HT-29 (cell line): Measurements from ENCODE around the gene BRI3. TPM values are rescaled to one million over a fixed set of nuclear protein-coding genes. Genes with fewer than 3 reads are reported as not detected.
A peak's percentile ranks its signal among the peaks of the same experiment; 100 is the strongest.
"Not testable (repeated sequence)": the region's sequence is repeated elsewhere in the genome, so short reads cannot be mapped to it uniquely, and the experiment has no call there.

Source experiments
- DNase-seq: peaks from one replicate; pipeline ENCODE4 v3.0.0-alpha.2; 2015; ENCODE audit warnings: low spot score
- total RNA-seq: library from RNA; depleted of rRNA; stranded (reverse); fragments of >200 nt; shearing (Covaris generic); gene quantifications from 2 replicates; pipeline ENCODE4 v1.2.3, GENCODE V29; 2014

Gene BRI3
- total RNA-seq, 1 experiment from 2014 or later, result 239 TPM

DNA sequence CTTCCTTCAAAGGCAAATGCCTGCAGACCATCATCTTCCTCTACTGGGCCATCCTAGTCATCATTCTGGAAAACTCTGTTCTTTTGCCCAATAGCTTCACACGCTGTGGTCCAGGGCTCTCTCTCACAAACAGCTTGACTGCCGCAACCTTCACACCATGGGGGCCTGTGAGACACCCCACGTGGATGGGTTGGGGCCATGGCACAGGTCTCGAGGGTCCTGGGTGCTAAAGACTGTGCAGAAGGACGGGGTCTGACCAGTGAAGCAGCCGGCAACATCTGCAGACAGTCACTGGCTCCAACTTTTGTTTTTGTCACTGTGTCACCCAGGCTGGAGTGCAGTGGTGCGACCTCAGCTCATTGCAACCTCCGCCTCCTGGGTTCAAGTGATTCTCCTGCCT, 28.1 kb downstream of the BRI3 start:
- DNase-seq, result no peak

DNA sequence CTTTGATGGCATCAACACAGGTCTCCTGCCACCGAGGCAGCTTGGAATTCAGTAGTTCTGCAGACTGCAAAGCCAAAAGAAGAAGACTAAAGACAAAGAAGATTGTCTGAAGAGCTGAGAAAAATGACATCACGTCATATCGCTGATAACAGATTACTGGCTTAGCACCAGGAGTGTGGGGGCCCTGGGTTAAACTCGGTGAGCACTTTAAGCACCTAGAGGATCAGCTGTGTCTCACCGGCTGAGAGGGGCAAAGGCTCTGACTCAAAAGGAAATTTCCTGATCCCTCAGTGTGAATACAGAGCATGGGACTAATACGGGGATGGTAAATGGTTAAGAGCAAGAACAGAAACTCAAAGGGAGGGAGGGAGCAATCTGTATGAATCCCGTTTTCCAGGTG, 30.7 kb downstream of the BRI3 start:
- DNase-seq, result no peak

DNA sequence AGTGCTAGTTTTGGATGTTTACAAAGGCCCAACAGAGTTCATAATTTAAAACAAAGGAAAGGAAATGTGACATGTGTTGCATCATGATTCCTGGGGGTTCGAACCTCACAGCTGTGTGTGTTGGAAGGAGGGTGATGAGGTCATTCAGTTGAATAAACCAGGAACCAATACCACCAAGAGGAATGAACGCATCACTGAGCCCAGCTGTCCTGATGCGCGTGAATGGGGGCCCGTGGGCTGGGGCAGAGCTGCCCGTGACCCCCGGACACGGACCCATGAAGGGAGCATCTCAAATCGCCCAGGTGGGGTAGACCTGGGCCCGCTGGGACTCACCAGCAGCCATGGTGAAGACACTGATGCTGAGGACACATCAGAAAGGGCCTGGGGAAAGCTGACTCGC, 33.0 kb downstream of the BRI3 start:
- no peak for DNase-seq

DNA sequence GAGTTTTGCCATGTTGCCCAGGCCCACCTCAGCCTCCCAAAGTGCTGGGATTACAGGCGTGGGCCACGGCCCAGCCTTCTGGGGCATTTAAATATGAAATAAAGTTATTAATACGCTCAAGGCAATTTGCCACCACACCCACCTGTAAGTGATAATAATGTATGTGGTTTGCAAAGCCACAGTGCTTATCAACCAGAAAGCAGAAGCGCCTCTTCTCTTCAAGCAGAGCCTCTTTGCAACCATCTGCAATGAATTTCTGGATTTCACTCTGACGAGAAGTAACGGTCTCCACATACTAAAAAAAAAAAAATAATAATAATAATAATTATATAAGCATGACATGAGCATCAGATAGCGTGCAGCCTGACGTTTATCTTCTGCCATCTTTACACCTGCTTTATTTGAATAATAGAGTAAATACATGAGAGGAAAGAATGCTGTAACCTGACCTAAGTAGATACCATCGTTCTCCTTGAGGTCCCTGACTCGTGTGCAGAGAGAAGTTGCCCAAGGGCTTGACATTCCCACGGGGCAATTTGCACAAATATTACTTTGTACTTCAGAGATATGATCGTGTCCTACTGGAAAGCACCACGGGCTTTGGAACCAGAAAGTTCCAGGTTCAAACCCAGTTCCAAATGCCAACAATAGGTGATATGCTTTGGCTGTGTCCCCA, 34.0 kb downstream of the BRI3 start:
- no peak for DNase-seq

GRCh38 chr7:98315994-98316527, 34.6 kb downstream of the BRI3 start:
- DNase-seq, result not testable (repeated sequence)

DNA sequence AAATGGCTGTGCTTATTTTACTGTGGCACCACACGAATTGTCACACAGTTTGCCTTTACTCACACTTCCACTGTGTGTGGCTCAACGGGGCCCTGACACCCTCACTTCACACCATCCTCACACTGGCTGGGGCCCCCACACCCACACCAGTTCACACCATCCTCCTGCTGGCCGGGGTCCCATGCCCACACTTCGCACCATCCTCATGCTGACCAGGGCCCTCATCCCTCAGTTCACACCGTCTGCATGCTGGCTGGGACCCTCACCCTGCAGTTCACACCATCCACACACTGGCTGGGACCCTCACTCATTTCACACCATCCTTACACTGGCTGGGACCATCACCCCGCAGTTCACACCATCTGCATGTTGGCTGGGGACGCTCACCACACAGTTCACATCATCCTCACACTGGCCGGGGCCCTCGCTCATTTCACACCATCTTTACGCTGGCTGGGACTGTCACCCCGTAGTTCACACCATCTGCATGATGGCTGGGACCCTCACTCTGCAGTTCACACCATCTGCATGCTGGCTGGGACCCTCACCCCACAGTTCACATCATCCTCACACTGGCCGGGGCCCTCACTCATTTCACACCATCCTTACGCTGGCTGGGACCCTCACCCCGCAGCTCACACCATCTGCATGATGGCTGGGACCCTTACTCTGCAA, 36.0 kb downstream of the BRI3 start:
- DNase-seq, result no peak

GRCh38 chr7:98319176-98319575, 37.7 kb downstream of the BRI3 start:
- DNase-seq, result no peak

DNA sequence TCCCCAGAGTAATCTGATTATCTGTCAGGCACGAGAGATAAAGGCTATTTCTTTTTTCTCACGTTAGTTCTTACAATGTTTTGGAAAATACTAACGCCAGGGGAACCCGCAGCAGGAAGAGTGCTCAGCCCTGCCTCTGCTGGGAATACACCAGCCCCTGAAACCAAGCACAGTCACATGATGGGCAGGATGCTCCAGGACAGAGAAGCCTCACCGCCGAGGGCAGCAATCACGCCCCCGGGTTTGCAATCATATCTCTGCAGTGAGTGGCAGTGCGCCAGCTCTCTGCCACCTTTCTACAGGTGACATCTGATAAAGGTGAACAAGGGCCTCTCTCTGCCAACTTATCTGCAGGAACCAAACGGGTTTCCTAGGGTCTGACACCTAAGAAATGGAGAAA, 39.8 kb downstream of the BRI3 start:
- no peak for DNase-seq

GRCh38 chr7:98322331-98323270, 41.1 kb downstream of the BRI3 start:
- DNase-seq, result peak; percentile 46

- DNase-seq, result no peak
These were observed 42.3 kb downstream of the BRI3 start for GRCh38 chr7:98323597-98324322.

DNA sequence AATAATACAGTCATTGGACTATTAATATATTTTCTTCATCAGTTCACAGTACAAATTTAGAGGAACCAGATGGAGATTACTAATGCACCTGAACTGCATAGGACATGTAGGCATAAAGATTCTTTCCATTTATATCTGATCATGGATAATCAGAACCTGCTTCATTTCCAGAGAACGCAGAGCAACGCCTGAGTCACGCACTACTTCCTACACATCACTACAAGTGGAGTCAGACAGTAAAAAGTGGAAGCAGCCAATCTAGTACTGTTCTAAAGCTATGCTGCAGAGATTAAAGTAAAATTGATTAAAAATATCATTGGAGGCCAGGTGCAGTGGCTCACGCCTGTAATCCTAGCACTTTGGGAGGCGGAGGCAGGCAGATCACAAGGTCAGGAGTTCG, 43.3 kb downstream of the BRI3 start:
- no peak for DNase-seq

DNA sequence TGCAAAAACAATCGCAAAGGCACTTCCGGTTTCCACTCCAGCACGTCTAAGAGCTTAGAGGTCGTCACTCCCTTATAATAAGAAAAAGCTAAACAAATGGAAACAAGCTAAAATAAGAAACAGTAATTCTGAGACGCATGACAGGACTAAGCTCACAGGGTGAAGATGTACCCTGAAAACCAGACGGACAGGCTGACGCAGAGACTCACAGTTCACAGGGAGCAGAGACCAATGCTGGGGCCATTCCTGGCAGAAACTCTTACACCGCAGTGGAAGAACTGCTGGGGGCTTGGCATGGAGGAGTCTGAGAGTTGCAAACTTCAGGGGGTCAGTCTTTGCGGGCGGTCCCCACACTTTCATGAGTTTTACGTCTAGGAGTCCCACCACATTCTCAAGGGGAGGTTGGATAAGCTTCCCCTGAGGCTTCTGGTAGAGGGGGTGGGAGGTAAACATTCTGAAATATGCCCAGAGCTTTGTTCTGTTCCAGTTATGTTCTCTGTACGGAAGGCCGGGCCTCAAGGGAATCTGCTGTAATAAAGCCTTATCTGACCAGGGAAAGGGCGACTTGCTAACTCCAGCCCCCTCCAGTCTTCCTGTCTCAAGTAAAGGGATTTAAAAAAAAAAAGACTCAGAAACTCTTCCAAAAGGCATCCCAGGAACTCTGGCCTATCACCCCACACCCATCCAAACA, 47.8 kb downstream of the BRI3 start:
- DNase-seq, result no peak

GRCh38 chr7:98329791-98330373, 48.4 kb downstream of the BRI3 start:
- DNase-seq, result no peak

DNA sequence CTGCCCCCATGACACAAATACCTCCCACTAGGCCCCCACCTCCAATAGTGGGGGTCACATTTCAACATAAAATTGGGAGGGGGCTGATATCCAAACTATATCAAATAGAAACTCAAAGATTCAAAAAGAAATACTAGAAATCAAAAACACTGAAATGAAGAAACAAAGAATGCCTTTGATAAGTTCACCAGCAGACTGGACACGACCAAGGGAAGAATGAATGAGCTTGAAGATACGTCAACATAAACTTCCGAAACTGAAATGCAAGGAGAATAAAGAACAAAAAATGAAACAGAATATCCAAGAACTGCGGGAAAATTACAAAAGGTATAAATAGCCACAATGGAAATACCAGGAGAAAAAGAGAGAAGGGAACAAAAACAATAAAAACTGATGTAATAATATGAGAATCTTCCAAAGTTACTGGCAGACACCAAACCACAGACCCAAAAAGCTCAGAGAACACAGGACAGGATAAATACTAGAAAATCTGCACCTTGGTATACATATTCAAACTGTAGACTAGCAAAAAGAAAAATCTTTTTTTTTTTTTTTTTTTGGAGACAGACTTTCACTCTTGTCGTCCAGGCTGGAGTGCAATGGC, 49.5 kb downstream of the BRI3 start:
- DNase-seq, result no peak

GRCh38 chr7:98334081-98334480, 52.6 kb downstream of the BRI3 start:
- no peak for DNase-seq

DNA sequence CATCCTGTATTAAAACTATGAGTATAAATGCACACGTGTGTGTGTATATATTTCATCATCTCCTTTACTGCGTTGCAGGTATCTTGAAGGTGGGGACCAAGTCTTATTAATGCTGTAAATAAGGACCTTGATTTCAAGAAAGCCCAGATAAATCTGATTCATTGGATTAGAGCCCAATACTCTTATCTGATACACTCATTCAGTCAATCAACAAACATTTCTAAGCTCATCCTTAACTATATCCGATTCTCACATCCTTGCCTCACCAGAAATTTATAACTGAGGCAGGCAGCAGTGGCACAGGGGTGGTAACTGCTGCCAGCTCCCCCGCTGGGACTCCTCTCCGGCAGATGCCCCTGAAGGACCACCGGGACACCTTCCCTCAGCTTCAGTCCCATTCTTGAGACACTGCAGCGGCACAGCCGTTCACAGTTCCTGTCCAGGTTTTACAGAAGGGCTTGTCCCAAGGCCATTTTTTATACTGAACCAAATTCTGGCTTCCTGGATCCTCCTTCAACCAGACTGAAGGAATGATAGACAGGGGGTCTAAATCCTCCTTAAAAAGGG, 54.0 kb downstream of the BRI3 start:
- no peak for DNase-seq

GRCh38 chr7:98338441-98338840, 57.0 kb downstream of the BRI3 start:
- DNase-seq, result no peak

GRCh38 chr7:98339043-98339442, 57.6 kb downstream of the BRI3 start:
- DNase-seq, result no peak

GRCh38 chr7:98341106-98341505, 59.6 kb downstream of the BRI3 start:
- no peak for DNase-seq
